CD4-positive, alpha-beta T cell treated with Interleukin-6 for 4 hours (primary cell): ENCODE data around the gene TMEM134.
"Not testable (repeated sequence)": the region's sequence is repeated elsewhere in the genome, so short reads cannot be mapped to it uniquely, and the experiment has no call there.

Experiments used
- DNase-seq: peaks from one replicate; pipeline ENCODE4 v3.0.0-alpha.2; 2020; ENCODE audit warnings: mixed read lengths

The TMEM134 gene

GRCh38 chr11:67483831-67484665, 15.0 kb upstream of the TMEM134 start:
- peak; percentile 61 for DNase-seq

- peak; percentile 97 for DNase-seq
These were observed 14.1 kb upstream of the TMEM134 start, which contains the start of gene AIP for GRCh38 chr11:67482827-67483798. Gene AIP, plus strand, starts transcription at chr11:67483026. Its CDS starts 133 bp downstream, at chr11:67483159.

- peak; percentile 22 for DNase-seq
These were observed 13.3 kb upstream of the TMEM134 start for GRCh38 chr11:67482275-67482826.

- not testable (repeated sequence) for DNase-seq
These were observed 8.4 kb upstream of the TMEM134 start for GRCh38 chr11:67477344-67478050.

GRCh38 chr11:67476692-67477091, 7.6 kb upstream of the TMEM134 start:
- not testable (repeated sequence) for DNase-seq

GRCh38 chr11:67472882-67473281, 3.8 kb upstream of the TMEM134 start:
- no peak for DNase-seq

- DNase-seq = no peak
These were observed 1.4 kb upstream of the TMEM134 start for GRCh38 chr11:67470337-67471002.

GRCh38 chr11:67469508-67469811, 409 bp upstream of the TMEM134 start:
- DNase-seq = no peak

- DNase-seq = peak; percentile 31
These were observed 644 bp downstream of the TMEM134 start for GRCh38 chr11:67468456-67468758.

- peak; percentile 37 for DNase-seq
These were observed 995 bp downstream of the TMEM134 start for GRCh38 chr11:67468056-67468455.

- DNase-seq = no peak
These were observed 1.9 kb downstream of the TMEM134 start for GRCh38 chr11:67466962-67467771.

- no peak for DNase-seq
These were observed 2.7 kb downstream of the TMEM134 start for GRCh38 chr11:67466367-67466766.

- DNase-seq = not testable (repeated sequence)
These were observed 3.5 kb downstream of the TMEM134 start for GRCh38 chr11:67465530-67465929.

GRCh38 chr11:67465189-67465510, 3.9 kb downstream of the TMEM134 start:
- DNase-seq = no peak

- DNase-seq = peak; percentile 94
These were observed 4.5 kb downstream of the TMEM134 start for GRCh38 chr11:67464411-67465188.

- DNase-seq = no peak
These were observed 5.2 kb downstream of the TMEM134 start for GRCh38 chr11:67463680-67464410.

- DNase-seq = no peak
These were observed 5.9 kb downstream of the TMEM134 start for GRCh38 chr11:67463186-67463585.

GRCh38 chr11:67458266-67458665, 10.8 kb downstream of the TMEM134 start:
- DNase-seq = no peak

- DNase-seq = no peak
These were observed 11.6 kb downstream of the TMEM134 start for GRCh38 chr11:67457453-67457852.
